GM21515 (cell line): Measurements from ENCODE around the gene SH2D4B.
"Not testable (repeated sequence)": the region's sequence is repeated elsewhere in the genome, so short reads cannot be mapped to it uniquely, and the experiment has no call there.

ENCODE experiments used
- ATAC-seq: cut with Tn5 transposase; IDR thresholded peaks from one replicate; pipeline ENCODE4 v1.9.1; 2021; ENCODE audit not compliant: unreplicated experiment

Gene SH2D4B

DNA sequence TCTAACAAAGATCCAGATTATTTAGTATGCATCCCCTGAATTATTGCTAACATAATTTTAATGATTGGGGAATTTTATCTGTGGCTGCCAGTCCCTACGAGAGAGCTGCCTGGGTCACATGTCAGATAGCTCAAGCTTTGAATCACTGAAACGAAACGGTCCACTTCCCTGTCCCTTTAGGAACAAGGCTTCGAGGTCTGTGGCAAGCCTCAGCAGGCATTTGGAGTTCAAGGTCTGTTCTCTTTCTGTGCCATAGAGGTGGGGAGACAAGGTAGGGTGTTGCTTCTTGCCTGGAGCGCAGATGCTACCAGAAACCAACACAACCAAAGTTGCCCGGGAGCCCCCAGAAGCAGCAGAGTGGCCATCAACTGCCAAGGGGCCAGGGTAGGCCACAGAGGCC lies 13.9 kb upstream of the SH2D4B start:
- no peak for ATAC-seq

DNA sequence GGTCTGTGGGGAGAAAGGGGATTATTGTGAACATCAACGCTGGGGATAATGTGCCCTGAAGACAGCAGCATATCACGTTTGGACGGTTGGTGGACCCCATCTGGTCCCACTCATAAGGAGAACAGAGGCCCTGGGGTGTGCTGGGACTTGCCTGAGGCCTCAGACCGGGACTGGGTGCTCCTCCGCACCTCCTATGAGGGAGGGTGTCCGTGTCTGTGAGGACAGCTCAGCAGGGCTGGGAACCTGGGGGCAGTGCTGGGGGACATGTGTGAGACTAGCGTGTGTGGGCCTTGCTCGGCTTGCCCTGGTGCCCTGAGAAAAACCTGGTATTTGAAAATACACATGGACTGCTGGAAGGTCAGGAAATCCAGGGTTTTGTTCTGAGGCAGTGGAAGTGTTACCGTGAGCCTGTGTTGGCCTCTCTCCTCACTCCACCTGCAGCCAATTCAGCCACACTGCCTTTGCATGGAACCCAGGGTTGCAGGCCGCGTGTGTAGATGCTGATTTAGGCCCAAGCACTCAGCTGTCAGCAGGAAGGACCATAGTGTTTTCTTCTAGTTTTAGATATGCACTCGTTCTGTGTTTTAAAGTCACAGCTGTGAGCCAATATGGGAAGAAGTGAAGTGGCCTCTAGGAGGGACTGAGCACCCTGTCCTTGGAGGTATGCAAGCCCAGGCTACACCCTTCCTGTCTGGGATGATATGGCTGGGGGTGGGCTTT lies 13.4 kb upstream of the SH2D4B start:
- ATAC-seq, result no peak

DNA sequence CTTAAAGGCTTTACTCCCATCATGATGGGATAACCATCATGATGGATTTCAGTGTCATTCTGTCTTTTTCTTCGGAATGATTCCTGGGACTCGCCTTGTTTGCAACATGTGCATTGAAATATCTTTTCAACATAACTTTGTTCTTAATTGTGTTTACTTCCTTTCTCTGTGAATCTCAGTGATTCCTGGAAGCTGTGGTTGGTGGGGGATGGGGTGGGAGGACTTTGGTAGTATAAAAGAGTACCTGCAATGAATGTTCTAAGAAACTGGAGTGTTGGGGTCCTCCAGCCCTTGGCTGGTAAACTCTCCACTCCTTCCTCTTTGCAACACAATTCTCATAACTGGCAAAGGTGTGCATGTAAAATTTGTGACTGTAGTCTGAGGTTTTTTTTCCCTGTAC lies 11.5 kb upstream of the SH2D4B start:
- ATAC-seq, result no peak

DNA sequence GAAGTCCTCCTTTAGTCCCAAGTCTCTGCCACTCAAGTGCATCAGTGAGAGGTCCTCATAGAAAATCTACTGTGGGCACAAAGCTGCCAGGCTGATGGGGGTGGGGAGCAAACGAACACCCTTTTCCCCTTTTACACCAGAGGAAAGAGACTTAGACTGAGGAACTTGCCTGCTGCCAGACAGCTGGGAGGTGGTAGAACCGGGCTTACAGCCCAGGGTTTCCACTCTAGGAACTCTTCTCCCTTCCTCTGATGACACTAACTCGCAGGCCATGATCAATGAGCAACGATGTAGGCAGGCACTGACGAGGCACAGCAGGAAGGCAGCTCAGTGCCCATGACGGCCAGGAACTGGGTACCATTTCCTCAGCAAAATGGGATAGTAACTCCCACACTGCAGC lies 11.0 kb upstream of the SH2D4B start:
- no peak for ATAC-seq

DNA sequence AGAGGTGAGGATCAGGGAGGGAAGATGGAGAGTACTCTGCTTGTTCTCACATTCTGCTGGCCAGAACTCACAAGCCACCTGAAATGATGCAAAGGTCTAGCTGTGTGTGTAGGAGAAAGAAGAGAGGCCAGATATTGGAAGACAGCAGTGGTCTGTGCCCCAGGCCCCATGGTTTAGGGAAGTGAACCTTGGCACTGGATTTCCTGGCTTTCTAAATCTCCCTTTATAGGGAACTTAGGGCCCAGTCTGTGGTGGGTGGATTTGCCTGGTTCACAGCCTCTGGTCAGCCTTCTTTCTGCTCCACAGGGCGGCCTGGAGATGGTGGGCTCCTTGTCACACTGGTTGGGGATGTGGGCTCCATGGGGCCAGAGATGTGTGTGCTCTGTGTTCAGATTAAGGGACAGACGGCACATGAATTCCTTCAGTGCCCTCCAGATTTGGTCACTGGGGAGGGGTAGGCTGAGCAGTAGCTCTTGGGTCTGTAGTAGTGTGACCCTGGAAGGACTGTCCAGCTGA lies 9.5 kb upstream of the SH2D4B start:
- ATAC-seq, result no peak

DNA sequence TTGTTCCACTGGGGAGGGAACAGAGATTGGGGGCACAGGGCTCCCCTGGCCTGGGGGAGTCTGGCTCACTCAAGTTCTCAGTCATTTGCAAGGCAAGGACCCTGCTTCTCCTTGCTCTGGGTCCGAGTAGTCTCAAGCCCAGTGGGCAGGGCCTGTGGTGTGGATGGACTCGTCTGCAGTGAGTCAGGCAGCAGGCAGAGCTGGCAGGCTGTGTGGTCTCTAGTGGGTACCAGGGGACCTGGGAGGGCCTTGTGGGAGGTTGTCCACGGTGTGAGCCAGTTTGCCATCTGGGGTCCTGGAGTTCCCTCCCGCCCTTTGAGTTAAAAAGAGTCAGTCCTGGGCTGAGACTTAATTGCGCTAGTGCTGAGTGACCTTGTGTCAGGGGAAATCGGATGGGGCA lies 8.8 kb upstream of the SH2D4B start:
- no peak for ATAC-seq

DNA sequence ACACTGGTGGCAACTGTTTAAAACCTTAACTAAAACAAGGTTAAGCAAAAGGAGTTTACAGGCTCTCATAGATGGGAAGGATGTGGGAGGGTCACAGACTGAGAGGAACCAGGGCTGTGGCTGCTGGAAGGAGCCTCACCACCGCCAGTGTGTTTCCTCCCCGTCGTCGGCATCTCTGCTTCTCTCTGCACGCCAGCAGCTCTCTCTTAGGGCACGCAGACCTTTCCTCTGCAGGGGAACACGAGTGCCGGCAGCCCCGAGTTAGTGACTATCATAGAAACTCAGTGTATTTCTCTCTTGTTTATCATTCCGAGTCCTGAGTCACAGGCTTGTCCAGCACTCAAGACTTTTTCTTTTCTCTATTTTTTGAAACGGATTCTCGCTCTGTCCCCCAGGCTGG lies 8.1 kb upstream of the SH2D4B start:
- ATAC-seq, result no peak

DNA sequence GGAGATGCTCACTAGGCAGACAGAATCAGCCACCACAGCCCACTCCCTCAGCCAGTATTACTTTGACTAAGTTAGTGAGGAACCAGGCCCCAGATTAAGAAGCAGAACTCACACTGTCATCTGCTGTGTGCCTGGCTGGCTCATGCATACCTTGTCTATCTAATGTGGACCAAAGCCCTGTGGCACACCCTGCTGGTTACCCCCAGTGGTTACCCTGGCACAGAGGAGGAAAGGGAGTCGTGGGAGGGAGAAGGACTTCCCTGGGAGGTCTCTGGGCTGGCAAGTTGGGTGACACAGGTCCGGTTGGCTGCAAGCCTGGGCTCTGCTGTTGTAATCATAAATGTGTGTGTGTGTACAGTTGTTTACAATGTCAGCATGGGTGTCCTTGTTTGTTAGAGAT lies 7.5 kb upstream of the SH2D4B start:
- ATAC-seq, result no peak

DNA sequence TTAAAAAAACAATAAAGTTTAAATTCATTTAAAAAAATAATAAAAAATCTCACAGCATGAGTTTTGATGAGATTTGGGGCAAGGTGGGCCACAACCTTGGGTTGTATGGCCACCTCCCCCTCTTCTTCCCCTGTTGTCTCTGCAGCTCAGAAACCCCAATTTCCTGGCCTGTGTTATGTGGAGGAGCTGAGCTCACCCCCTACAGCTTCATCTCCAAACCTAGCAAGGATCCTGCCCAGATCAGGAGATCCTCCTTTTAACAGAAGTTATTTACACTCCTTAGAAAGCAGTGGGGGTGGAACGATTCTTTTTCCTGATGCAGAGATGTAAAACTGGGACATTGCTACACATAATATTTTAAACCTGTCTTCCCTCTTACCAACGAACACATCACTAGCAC lies 6.9 kb upstream of the SH2D4B start:
- no peak for ATAC-seq

DNA sequence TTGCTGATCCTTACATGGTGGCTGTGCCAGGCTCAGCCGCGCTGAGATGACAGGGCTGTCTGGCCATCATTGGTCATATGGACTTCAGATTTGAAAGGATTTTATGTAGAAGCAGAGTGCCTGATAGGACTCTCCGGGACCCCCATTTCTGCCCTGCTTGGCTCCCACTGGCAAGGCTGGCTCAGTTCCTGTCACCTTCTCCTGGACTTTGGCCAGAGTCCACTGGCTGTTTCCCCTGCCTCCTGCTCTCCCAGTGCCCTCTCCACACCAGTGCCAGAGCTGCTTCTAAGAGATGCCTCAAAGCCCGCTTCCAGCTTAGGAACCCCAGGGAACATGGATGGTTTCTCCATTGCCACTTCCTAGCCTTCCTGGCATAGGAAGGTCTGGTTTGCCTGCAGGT lies 5.1 kb upstream of the SH2D4B start:
- no peak for ATAC-seq

DNA sequence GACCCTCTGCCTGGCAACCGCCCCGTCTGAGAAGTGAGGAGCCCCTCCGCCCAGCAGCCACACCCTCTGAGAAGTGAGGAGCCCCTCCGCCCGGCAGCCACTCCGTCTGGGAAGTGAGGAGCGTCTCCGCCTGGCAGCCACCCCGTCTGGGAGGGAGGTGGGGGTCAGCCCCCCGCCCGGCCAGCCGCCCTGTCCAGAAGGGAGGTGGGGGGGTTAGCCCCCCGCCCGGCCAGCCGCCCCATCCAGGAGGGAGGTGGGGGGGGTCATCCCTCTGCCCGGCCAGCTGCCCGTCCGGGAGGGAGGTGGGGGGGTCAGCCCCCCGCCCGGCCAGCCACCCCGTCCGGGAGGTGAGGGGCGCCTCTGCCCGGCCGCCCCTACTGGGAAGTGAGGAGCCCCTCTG lies 3.6 kb upstream of the SH2D4B start:
- not testable (repeated sequence) for ATAC-seq

DNA sequence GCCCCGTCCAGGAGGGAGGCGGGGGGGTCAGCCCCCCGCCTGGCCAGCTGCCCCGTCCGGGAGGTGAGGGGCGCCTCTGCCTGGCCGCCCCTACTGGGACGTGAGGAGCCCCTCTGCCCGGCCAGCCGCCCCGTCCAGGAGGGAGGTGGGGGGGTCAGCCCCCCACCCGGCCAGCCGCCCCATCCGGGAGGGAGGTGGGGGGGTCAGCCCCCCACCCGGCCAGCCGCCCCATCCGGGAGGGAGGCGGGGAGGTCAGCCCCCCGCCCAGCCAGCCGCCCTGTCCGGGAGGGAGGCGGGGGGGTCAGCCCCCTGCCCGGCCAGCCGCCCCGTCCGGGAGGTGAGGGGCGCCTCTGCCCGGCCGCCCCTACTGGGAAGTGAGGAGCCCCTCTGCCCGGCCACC lies 3.1 kb upstream of the SH2D4B start:
- ATAC-seq, result not testable (repeated sequence)

DNA sequence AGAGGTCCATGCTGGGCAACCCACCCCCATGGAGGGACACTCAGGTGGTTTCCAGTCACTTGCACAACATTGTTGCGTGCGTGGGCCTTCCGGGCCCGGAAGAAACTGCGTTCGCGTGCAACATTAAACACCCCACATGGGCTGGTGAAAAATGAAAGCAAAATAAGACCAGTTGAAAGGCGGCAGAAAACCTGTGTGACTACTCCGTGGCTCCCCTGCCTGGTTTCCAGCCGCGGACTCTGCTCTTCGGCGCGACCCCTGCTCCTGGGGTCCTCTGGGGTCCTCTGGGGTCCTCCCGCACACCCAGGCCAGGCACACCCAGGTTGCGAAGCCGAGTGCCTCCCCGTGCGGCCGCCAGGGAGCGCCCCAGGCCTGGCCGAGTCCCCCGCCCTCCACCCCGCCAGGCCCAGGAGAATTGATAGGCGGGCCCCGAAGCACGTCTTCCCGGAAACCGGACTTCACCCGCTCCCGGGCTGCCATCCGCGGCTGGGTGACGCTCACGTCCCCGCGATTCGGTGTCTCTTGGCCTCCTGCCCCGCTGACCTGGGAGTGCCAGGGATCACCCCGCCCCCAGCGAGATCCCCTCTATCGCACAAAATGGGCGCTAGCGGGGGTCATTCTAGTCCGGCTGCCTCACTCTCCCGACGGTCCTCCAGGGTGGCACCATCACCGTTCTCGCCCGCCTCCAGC lies 1.9 kb upstream of the SH2D4B start:
- peak; percentile 92 for ATAC-seq

DNA sequence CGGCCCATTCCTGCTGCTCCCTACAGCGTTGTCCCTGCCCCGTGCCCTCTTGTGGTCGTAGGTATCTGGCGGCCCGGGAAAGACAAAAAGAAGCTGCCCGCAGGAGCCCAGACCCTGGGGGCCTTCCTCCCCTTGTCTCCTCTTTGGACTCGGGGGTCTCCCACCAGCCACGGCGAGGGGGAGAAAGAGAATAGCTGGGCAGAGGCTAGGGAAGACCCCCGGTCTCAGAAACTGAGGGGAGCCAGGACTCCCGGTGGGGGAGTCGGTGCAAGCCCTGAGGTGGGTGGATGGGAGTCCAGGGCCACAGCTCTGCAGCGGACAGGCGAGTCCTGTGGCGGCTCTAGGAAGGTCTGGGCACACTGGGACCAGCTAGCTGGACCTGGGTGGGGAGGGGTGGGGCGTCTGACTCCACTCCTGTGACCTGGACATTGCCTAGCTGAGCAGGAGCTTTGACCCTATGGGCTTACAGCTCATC lies 1.3 kb upstream of the SH2D4B start:
- ATAC-seq, result no peak

DNA sequence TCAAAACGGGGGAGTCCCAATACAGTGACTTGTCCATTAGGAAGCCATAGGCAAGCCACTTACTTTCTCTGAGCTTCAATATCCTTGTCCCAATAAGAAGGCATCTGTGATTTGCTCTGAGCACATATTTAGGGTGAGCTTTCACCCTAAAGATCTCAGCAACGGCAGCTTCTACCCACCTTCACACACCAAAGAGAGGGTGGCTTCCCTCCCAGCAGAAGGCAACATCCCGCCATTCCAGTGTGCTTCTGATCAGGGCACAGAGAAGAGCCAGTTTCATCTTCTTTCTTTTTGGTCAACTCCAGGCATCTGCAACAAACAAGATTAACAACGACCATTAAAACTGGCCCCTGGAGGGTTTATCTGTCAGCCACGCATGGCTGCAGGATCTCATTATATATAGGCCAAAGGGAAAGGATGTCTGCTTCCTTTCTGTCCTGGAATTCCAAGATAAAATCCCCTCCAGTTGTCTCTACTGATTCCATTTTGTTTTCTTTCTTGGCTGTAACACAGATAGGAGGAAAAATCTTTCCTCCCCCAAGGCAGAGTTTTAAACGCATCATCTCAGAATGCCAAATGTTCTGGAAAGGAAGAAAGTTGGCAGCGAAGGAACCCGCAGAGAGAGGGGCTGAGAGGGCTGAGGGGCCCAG lies 491 bp upstream of the SH2D4B start:
- ATAC-seq, result no peak

DNA sequence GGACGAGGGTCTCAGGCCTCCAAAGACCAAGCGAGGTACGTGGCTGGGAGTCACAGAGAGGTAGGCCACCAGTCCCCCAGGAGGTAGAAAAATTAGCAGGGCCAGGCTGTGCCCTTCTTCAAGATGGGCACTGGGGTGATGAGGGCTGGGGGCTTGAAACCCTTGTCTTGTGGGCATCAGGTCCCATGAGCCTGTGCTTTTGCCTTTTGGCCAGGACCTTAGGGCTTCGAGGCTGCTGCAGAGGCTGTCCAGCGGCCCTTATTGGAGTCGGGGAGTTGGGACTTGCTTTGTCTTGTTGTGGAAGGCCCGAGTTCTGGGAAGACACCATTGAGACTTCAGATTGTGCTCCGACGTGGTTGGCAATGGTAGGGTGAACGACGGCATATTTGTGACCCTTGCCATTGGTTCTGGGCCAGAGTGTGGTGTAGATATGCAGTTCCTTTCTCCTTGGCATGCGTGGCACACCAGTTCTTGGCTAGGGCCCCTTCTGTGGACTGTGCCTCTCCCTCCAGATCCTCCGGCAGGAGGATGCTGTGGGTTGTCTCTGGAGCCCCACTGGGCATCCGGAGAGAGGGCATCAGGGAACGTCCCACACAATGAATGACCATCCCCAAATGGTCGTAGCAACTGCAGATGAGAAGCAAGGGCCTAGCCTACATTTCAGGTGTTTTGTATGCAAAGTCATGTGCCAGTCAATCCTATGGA lies 931 bp downstream of the SH2D4B start:
- ATAC-seq, result no peak

DNA sequence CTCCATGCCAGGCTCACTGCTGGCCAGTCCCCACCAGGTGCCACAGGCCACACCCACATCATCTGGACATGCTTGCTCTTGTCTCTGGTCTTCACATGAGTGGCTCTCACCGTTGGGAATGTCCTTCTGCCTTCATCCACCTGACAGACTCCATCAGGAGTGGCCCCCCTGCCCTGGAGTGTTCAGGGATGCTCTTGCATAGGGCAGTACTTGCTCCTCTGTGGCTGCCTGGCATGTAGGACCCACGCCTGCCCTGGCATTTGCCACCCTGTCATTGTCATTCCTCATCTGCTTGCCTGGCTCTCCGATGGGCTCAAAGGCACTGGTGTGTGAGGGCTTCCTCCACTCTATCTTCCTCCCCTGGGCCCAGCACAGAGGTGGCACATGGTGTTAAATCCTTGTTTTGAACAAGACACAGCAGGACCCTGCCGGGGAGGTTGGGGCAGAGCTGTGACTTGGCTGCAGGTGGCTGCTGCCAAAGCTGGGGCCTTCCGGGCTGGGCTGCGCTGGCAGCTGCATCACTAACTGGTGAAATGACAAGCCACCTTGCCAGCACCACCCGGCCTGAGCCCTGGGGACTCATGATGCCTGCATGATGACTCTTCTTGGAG lies 1.8 kb downstream of the SH2D4B start:
- ATAC-seq, result no peak

DNA sequence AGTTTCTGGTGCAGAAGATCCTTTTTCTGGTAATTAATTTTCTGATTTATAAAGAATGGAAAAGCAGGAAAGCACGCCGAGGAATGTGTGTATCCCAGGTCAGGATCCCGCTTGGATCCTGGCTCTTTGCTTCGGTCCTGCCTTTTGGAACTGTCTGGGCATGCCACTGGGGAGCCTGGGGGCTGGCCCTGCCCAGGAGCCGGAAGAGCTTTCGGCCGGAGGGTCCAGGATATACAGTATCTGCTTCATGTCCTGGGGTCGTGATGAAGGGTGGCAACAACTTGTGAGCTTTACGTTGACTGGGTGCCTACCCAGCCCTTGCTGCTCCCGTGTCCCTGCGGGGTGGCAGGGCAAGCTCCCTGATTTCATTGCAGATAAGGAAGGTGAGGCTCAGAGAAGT lies 2.4 kb downstream of the SH2D4B start:
- no peak for ATAC-seq

DNA sequence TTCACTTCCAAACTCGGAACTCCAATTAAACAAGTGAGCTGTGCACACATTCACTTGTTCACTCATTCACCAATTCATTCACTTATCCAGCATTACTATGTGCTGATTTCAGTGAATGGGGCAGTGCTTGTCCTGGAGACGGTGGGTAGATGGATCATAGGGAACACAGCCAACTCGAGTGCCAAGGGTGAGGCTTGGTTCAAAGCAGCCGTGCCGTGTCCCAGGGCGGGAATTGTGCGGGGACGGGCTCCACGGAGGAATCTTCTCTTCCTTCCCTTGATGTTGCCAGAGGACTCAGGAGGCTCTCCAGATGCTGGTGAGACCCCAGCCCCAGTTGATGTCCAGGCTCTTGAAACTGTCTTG lies 2.9 kb downstream of the SH2D4B start:
- no peak for ATAC-seq

DNA sequence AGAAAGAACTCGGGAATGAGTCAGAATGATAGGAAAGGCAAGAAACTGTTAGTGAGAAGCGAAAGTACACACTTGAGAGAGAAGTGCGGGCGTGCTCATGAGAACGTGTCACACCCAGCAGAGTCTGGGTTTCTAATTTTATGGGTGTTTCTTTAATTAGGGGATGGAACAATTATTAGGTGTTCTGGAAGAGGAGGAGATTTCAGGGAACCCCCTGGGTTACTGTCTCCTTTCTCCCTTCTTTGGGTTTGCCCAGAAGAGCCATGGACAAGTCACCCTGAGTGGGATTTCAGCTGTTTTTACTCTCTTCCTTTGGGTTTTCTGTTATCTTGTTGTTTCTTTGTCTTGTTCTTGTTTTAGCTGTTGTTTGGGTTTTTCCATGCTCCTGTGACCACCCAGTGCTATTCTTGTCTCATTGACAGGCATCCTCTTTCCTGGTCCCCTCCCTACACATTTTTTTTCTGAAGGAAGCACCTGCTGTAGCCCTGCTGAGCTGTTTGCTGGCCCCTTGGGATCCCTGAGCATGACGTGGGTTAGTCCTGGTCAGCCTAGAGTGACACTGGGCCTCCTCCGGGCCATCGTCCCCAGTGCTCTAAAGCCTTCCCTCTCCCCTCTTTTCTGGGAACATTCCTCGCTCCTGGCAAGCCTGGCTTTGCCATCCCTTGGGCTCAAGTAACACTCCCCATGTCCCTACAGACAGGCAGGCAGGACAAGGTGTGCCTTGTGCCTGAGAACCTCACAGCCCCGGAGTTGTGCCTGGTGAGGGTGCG lies 3.5 kb downstream of the SH2D4B start:
- ATAC-seq, result peak; percentile 65
